Upper lobe of left lung (tissue), 6 donors: ENCODE measurements around the gene PPM1H. TPM values are rescaled to one million over a fixed set of nuclear protein-coding genes. Genes with fewer than 3 reads are reported as not detected.

Experiments
- ATAC-seq, 2 donors: fragments of 200-7000 bp; cut with Tn5 transposase; one replicate each; pipeline ENCODE4 v1.9.1; 2022; ENCODE audit warnings: mild to moderate bottlenecking in 2 of 2, moderate library complexity in 2 of 2; ENCODE audit not compliant: low FRiP score in 2 of 2
- DNase-seq, 2 donors: peaks; one replicate each; pipeline ENCODE4 v3.0.0-alpha.2; 2019 to 2020
- H3K27ac ChIP-seq, 4 donors: fragments of 200-600 bp; sonication (generic); one replicate each; pipeline ENCODE4 v1.5.1; 2016 to 2019
- H3K27me3 ChIP-seq, 4 donors: fragments of 200-600 bp; sonication (generic); one replicate each; pipeline ENCODE4 v1.5.1; 2017 to 2019
- H3K36me3 ChIP-seq, 4 donors: fragments of 200-600 bp; sonication (generic); one replicate each; pipeline ENCODE4 v1.5.1; 2016 to 2019
- H3K4me1 ChIP-seq, 4 donors: fragments of 200-600 bp; sonication (generic); one replicate each; pipeline ENCODE4 v1.5.1; 2018 to 2019
- H3K4me3 ChIP-seq, 4 donors: fragments of 200-600 bp; sonication (generic); one replicate each; pipeline ENCODE4 v1.5.1; 2017 to 2019; ENCODE audit warnings: mild to moderate bottlenecking in 2 of 4, moderate library complexity in 1 of 4
- H3K9me3 ChIP-seq, 4 donors: fragments of 200-600 bp; sonication (generic); one replicate each; pipeline ENCODE4 v1.5.1; 2018 to 2019
- CTCF ChIP-seq, 6 experiments: fragments of 450-650 bp in 4 of 6; fragments of 200-600 bp in 2 of 6; sonication (generic) in 2 of 6; IDR thresholded peaks; one replicate each; pipeline ENCODE4 v1.5.1; 2016 to 2019; ENCODE audit warnings: antibody characterized with exemption in 6 of 6
- EP300 ChIP-seq, 4 donors: sonication (generic); formaldehyde crosslinking; IDR thresholded peaks; one replicate each; pipeline ENCODE4 v1.5.1; 2017; ENCODE audit warnings: antibody characterized with exemption in 4 of 4, control low read depth in 2 of 4
- POLR2A ChIP-seq, 4 donors: fragments of 450-650 bp; IDR thresholded peaks; one replicate each; pipeline ENCODE4 v1.5.1; 2016 to 2017; ENCODE audit warnings: antibody characterized with exemption in 4 of 4, mild to moderate bottlenecking in 2 of 4
- POLR2AphosphoS5 ChIP-seq, 2 donors: sonication (generic); formaldehyde crosslinking; IDR thresholded peaks; one replicate each; pipeline ENCODE4 v1.5.1; 2017; ENCODE audit warnings: antibody characterized with exemption in 2 of 2
- WGBS, 2 donors: methylation state at CpG; one replicate each; pipeline ENCODE4 v1.1.5; 2017 to 2018; 5-methylcytosine and 5-hydroxymethylcytosine counted together
- total RNA-seq, 6 donors: library from RNA; depleted of rRNA in 4 of 6; stranded (reverse); fragments of >200 nt in 4 of 6; gene quantifications; one replicate each; pipeline versions ENCODE4 v1.1.0 to v1.2.1, GENCODE V29; 2016 to 2021
- donor health status: DM: no; HTN: no; CAD: no; lungs with moderate emphysema.
- donor health status: DM: no; HTN: yes; CAD: no; lungs with severe emphysema.

PPM1H gene
- total RNA-seq, 6 donors from 2014 or later, result 4.2 to 14.2 (median 8.4) TPM

DNA sequence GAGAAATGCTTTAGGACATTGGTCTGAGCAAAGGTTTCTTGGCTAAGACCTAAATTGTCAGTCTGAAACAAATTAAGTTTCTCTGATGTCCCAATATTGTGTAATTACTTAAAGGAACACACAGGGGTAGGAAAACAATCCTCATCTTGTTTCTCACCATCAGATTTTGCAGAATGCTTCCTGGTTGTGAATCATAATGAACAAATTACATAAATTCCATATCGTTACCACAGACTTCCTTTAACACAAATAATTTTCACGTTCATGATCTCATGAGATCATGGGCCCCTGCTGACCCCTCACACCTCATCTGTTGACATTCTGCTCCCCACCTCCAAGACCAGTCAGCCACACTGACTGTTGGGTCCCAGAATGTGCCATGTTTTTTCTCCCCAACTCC, 274.2 kb downstream of the PPM1H start:
- Histone ChIP-seq H3K27me3 (no peaks in the 10 kb centered on the region), H3K36me3 (no peaks in the 10 kb centered on the region), H3K9me3 (no peaks in the 10 kb centered on the region), H3K4me3 (no peak overlapping the region), H3K4me1 (peaks cover 0 to 5% (median 2%) of the 10 kb centered on the region in 4 donors), H3K27ac (no peak overlapping the region)
- no peak for ATAC-seq
- TF ChIP-seq POLR2A (IDR thresholded peaks at IDR 0.05) (no peak), POLR2AphosphoS5 (IDR thresholded peaks at IDR 0.05) (no peak)
- DNase-seq, result no peak
- WGBS, 2 donors, result 36 to 73% methylated on average over 2 of the region's 2 CpGs

DNA sequence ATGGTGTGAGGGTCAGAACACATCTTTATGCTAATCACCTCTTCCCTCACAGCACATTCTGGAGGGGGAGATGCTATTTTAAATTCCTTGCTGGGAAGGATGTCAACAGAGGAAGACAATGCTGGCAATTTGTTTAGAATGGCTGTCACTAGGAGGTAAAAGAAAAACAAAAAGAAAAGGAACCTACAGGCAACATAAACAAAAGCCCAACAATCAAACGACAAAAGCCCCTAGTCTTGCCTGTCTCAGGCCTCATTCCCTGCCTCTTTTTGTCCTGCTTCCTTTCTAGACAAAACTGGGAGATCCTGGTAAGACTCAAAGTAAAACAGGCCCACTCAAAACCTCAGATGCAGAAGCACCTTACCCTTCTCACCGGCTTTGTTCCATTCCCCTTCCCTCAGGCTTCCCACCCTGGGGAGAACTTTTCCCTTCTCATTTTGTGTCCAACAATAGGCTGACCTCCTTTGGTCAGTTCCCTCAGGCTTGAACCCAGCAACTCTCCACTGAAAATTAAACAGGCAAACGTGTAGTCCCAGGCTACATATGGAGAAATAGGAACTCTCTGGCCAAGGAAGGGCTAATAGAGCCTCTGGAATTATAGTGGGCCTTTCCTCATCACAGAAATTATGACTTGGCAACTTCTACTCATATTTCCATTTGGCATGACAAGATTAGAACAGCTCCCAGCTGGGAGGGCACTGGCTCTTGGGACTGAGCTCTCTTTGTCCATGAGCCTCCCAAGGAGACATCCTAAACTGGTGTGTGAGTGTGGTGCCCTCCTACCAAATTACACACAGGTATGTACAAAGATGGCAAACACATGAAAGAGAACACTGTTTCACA, 275.3 kb downstream of the PPM1H start:
- Histone ChIP-seq H3K27me3 (no peaks in the 10 kb centered on the region), H3K27ac (peak overlapping the region in 2 of 4 donors; percentile 20 to 47), H3K36me3 (no peaks in the 10 kb centered on the region), H3K4me3 (no peak overlapping the region), H3K4me1 (peaks cover 0 to 5% (median 2%) of the 10 kb centered on the region in 4 donors), H3K9me3 (no peaks in the 10 kb centered on the region)
- DNase-seq (no peak), ATAC-seq (no peak)
- no peak for TF ChIP-seq POLR2A (IDR thresholded peaks at IDR 0.05)
- no peak for TF ChIP-seq EP300 (IDR thresholded peaks at IDR 0.05)
- TF ChIP-seq POLR2AphosphoS5 (IDR thresholded peaks at IDR 0.05), result no peak
- TF ChIP-seq CTCF (IDR thresholded peaks at IDR 0.05), result no peak
- 57 to 58% methylated on average over 3 of the region's 3 CpGs for WGBS, 2 donors

GRCh38 chr12:62658910-62659309, 276.0 kb downstream of the PPM1H start:
- TF ChIP-seq POLR2A (IDR thresholded peaks at IDR 0.05) (no peak), POLR2AphosphoS5 (IDR thresholded peaks at IDR 0.05) (no peak), CTCF (IDR thresholded peaks at IDR 0.05) (no peak), EP300 (IDR thresholded peaks at IDR 0.05) (no peak)
- WGBS, 2 donors, result 73 to 80% methylated on average over 7 of the region's 7 CpGs
- ATAC-seq, result no peak
- H3K4me1 ChIP-seq, result peaks cover 0 to 5% (median 2%) of the 10 kb centered on the region in 4 donors
- no peaks in the 10 kb centered on the region for H3K9me3 ChIP-seq
- no peaks in the 10 kb centered on the region for H3K27me3 ChIP-seq
- H3K4me3 ChIP-seq, result no peak overlapping the region
- H3K27ac ChIP-seq, result peak overlapping the region in 1 of 4 donors; percentile 20
- DNase-seq, result no peak
- H3K36me3 ChIP-seq, result no peaks in the 10 kb centered on the region

DNA sequence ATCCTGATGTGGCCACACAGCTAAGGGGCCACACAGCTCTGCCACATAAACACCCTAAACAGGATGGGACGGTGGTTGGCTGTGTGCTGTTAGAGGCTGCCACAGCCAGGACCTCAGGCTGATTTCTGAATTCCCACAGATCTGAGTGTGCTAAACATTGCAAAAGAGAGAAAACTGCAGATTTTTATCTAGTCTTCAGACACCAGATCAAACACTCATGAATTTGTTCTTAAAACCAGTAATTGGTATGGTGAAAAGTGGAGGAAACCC, 277.7 kb downstream of the PPM1H start:
- Histone ChIP-seq H3K27me3 (no peaks in the 10 kb centered on the region), H3K9me3 (no peaks in the 10 kb centered on the region), H3K4me1 (peaks cover 0 to 5% (median 2%) of the 10 kb centered on the region in 4 donors), H3K36me3 (no peaks in the 10 kb centered on the region), H3K27ac (no peak overlapping the region), H3K4me3 (no peak overlapping the region)
- DNase-seq, result no peak
- no peak for ATAC-seq
- no peak for TF ChIP-seq POLR2A (IDR thresholded peaks at IDR 0.05)
- TF ChIP-seq EP300 (IDR thresholded peaks at IDR 0.05), result no peak
- TF ChIP-seq CTCF (IDR thresholded peaks at IDR 0.05), result no peak
- no peak for TF ChIP-seq POLR2AphosphoS5 (IDR thresholded peaks at IDR 0.05)
- WGBS, 2 donors, result 67 to 80% methylated on average over 1 of the region's 1 CpG

- TF ChIP-seq POLR2AphosphoS5 (IDR thresholded peaks at IDR 0.05) (no peak), EP300 (IDR thresholded peaks at IDR 0.05) (no peak), CTCF (IDR thresholded peaks at IDR 0.05) (no peak), POLR2A (IDR thresholded peaks at IDR 0.05) (no peak)
- no peak overlapping the region for H3K27ac ChIP-seq
- WGBS, 2 donors, result 81 to 96% methylated on average over 3 to 6 of the region's 6 CpGs
- H3K4me3 ChIP-seq, result no peak overlapping the region
- no peaks in the 10 kb centered on the region for H3K36me3 ChIP-seq
- no peaks in the 10 kb centered on the region for H3K9me3 ChIP-seq
- H3K4me1 ChIP-seq, result peaks cover 0 to 5% (median 2%) of the 10 kb centered on the region in 4 donors
- no peaks in the 10 kb centered on the region for H3K27me3 ChIP-seq
- DNase-seq, result no peak
- ATAC-seq, result peak in 1 of 2 donors; percentile 20
Observed at GRCh38 chr12:62656591-62657362, 278.2 kb downstream of the PPM1H start.
